ENCODE data around the gene SARDH.

The SARDH gene

GRCh38 chr9:133699546-133699945 is 38.6 kb downstream of the SARDH start:
- no peak for DNase-seq

- no peak for DNase-seq
Measured at GRCh38 chr9:133696071-133696472, 42.1 kb downstream of the SARDH start.

- DNase-seq, result no peak
Measured at GRCh38 chr9:133694686-133695085, 43.5 kb downstream of the SARDH start.

- no peak for DNase-seq
Measured at GRCh38 chr9:133693703-133694529, 44.2 kb downstream of the SARDH start.

GRCh38 chr9:133693116-133693515 is 45.0 kb downstream of the SARDH start:
- no peak for DNase-seq

GRCh38 chr9:133692364-133692985 is 45.7 kb downstream of the SARDH start:
- DNase-seq, result no peak

- no peak for DNase-seq
Measured at GRCh38 chr9:133691626-133692363, 46.4 kb downstream of the SARDH start.

GRCh38 chr9:133691191-133691590 is 47.0 kb downstream of the SARDH start:
- DNase-seq, result no peak

GRCh38 chr9:133690081-133690561 is 48.0 kb downstream of the SARDH start:
- DNase-seq, result no peak

GRCh38 chr9:133689151-133689763 is 48.9 kb downstream of the SARDH start:
- no peak for DNase-seq

GRCh38 chr9:133687856-133688761 is 50.0 kb downstream of the SARDH start:
- no peak for DNase-seq

- DNase-seq, result no peak
Measured at GRCh38 chr9:133686642-133687575, 51.2 kb downstream of the SARDH start.

GRCh38 chr9:133685653-133686609 is 52.2 kb downstream of the SARDH start:
- DNase-seq, result no peak

- DNase-seq, result no peak
Measured at GRCh38 chr9:133684936-133685361, 53.2 kb downstream of the SARDH start.

GRCh38 chr9:133684121-133684935 is 53.8 kb downstream of the SARDH start:
- DNase-seq, result no peak

GRCh38 chr9:133683586-133684120 is 54.5 kb downstream of the SARDH start:
- peak; percentile 33 for DNase-seq

- DNase-seq, result no peak
Measured at GRCh38 chr9:133682818-133683585, 55.1 kb downstream of the SARDH start.

Data from stimulated activated naive CD4-positive, alpha-beta T cell treated with Interleukin-2 at 50 U/mL for 16 hours (primary cell).